Mammary epithelial cell (primary cell): ENCODE results near the gene VPS45.

Source experiments
- CTCF ChIP-seq, 2 donors: IDR thresholded peaks in 1 of 2; conservative IDR thresholded peaks in 1 of 2; 2 replicates each; pipeline ENCODE4 v1.5.1; 2011 to 2012; ENCODE audit warnings: inconsistent platforms in 2 of 2, low read length in 2 of 2, mild to moderate bottlenecking in 2 of 2, control low read depth in 1 of 2, low read depth in 1 of 2; ENCODE audit not compliant: insufficient read depth in 1 of 2; ENCODE audit errors: extremely low read depth in 1 of 2
- EZH2 ChIP-seq: IDR thresholded peaks from 2 replicates; pipeline ENCODE4 v1.6.1; 2012; ENCODE audit warnings: low read length, inconsistent platforms, borderline replicate concordance

GRCh38 chr1:150066838-150067183, 765 bp upstream of the VPS45 start:
- TF ChIP-seq CTCF (conservative IDR thresholded peaks at IDR 0.05 in 1 of 2, IDR thresholded peaks at IDR 0.05 in 1 of 2; ENCODE audit: extremely low read depth in 1 of 2, insufficient read depth in 1 of 2, low read depth in 1 of 2, low read length in 2 of 2) (no peak), EZH2 (no peak)
